Myocyte (in vitro differentiated cells): Measurements from ENCODE around the gene NOD2. TPM values are rescaled to one million over a fixed set of nuclear protein-coding genes. Genes with fewer than 3 reads are reported as not detected.

ENCODE experiments used
- DNase-seq: peaks from one replicate; pipeline ENCODE4 v3.0.0-alpha.2; 2012; ENCODE audit warnings: low read depth
- total RNA-seq: library from RNA; depleted of rRNA; stranded (reverse); fragments of >200 nt; gene quantifications from 2 replicates; pipeline ENCODE4 v1.2.3, GENCODE V29; 2014

The NOD2 gene
- total RNA-seq, 1 donor from 2014 or later = 0.99 TPM

DNA sequence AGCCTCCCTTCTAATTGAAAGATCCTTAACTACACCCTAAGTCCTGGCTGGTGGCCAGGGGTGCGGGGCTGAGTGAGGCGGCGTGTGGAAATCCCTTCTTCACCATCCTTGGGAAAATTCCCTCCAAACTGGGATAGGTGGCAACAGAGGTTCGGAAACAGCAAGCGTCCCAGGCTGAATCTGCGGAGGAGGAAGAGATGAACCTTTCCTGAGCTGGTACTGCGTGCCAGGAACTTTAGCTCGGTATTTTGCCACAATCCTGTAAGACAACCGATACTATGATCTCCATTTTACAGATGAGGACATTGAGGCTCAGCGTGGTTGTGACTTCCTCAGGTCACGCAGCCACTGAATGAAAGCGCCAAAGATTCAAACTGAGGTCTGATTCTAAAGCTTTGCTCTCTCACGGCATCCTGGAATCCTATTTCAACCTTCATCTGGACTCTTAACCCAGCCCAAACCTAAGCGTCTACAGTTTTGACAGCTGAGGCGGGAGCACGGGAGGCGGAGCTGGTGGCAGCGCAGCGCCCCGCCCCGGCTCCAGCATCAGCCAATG is 47.9 kb downstream of the NOD2 start:
- no peak for DNase-seq

DNA sequence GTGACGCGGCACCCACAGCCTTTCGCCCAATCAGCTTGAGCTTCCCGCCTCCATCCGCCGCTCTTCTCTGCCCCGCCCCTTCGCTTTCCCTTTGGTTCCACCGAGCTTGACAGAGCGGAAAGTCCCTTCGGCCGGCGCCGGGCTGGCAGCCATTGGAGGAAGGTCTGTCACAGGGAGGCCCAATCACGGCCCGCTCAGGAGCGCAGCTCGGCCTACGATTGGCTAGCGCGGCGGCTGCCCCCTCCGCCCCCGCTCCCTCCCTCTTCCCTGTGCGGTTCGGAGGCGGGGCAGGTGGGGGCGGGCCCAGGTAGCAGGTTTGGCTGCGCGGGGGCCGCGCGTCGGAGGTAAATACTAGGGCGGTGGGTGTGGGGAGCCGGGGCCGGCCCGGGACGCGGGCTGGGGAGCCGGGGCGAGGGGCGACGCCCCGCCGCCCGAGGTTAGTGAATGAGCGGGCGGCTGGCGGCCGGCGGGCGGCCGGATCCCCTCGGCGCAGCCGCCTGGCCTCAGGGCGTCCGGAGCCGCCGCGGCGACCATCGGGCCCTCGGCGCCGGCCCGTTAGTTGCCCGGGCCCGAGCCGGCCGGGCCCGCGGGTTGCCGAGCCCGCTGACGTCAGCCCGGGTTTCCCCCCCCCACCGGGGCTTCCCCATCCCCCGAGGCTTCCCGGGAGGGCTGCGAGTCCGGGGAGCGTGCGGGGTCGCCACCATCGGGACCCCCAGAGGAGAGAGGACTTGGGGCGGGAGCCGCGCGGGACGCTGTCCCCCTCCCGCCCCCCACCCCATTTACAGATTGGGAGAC is 48.6 kb downstream of the NOD2 start, which contains the start of gene CYLD:
Gene CYLD (plus strand): TSS at position 306 of the 795 bp plus-strand sequence. CDS start 7,613 bp downstream, outside the sequence.
- DNase-seq = peak; percentile 100

DNA sequence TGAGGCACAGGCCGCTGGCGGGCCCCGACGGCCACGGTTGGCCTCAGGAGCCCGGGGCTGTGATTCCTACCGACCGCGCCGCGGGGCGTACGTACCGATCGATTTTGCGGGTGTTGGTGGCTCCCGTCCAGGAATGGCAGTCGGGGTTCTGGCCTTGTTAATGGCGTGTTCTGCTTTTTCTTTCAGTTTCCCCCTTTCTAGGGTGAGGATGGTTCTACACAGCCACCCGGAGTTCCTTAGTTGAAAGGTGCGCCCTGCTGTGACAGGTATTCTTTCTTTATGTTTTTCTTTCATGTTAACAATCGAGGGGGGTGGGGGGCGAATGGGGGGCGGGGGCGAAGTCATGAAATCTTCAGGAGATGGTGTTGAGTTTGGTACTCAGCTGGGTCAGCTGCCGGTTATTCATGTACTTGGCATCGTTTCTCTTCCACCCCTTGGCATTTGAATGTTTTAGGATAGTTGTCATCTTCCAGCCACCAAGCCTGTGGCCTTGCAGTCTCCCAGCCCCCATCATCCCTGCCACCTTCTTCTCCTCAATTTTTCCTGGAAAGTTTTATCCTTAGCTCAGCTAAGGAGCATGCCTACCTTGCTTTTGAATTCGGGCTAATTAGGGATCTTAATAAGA is 49.3 kb downstream of the NOD2 start:
- peak; percentile 81 for DNase-seq

DNA sequence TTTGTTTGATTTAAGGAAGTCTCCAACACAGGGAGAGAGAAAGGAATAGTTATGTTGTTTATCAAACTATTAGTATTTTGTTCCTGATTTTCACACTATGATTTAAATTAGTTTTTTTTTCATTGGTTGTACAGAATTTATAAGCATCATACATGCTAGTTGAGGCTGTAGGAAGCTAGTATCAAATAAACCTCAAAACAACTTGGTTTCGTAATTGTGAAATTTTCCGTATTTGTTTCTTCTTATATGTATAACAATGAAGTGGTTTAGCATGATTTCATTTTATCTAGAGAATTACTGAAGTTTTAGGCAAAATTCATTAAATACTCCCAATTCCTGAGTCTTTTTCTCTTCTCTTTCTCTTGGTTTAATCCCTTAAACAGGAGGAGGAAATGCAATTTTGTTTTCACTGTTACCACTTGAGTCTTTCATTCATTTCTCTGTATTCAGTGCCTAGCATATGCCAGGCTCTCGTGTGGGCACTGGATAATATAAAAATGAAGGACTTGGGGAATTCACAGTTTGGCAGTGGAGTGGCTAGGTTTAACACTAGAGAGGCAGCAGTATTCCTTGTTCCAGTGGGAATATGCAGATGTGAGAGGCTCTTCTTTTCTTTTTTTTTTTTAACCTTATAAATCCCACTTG is 50.3 kb downstream of the NOD2 start:
- no peak for DNase-seq

DNA sequence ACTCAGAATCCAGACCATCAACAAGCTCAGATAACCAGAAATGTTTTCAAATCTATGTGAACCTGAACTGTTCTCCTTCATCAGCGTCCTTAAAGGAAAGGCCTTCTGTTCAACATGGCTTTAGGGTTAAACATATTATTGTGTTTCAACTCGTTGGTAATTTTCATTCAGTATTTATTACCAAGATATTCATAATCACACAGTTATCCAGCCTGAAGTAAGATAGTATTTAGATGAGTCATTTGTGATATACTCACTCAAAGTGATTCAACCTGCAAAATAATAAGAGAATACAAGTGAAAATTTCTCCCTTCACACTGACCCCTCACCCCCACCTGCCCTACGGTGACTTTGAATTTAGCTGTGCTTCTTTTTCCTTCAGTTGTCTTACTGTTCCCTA is 51.5 kb downstream of the NOD2 start:
- DNase-seq = no peak

DNA sequence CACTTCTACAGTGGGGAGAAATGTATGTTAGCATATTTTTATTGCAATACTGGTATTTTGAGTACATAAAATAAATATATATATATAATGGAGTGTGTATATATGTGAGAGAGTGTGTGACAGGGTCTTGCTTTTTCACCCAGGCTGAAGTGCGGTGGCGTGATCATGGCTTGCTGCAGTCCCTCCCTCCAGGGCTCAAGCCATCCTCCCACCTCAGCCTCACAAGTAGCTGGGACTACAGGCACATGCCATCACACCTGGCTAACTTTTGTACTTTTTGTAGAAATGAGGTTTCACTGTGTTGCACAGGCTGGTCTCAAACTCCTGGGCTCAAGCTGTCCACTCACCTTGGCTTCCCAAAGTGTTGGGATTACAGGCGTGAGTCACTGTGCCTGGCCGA is 52.5 kb downstream of the NOD2 start:
- no peak for DNase-seq

DNA sequence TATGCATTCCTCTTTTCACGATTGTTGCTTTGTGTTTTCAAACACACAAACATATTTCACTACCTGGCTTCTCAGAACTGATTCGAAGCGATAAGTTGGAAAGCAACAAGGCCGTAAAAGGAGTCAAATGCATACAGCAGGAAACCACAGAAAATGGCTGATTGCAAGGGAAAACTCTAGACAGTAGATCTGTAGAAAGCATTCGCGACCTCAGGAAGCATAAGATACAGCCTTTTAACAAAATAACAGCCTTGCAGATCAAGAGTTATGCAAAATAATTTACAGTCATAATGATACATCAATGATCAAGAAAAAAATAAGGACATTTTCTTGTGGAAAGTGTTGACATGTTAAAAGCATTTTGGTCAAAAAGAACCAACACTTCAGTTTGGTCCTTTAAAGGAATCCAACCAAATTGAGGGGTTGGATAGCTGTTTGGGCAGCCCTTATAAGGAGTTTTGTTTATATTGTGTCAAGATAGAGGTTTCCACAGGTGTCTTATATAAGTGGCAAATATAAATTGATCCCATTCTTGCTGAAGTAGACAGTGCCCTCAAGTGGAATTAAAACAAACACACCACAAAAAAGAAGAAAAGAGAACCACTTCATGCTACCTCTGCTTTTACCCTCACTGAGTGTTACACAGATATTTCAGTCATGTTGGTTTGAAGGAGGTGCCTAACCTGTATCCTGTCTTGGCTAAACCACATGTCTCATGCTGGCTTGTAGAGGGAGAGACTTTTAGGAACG is 54.0 kb downstream of the NOD2 start:
- DNase-seq = peak; percentile 18

DNA sequence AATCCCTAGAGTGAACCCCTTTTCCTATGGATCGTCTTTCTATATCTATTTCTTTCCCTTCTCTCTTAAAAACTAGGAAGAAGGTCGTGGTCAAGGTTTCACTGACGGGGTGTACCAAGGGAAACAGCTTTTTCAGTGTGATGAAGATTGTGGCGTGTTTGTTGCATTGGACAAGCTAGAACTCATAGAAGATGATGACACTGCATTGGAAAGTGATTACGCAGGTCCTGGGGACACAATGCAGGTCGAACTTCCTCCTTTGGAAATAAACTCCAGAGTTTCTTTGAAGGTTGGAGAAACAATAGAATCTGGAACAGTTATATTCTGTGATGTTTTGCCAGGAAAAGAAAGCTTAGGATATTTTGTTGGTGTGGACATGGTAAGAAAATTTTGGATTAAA is 58.1 kb downstream of the NOD2 start:
- DNase-seq = no peak

DNA sequence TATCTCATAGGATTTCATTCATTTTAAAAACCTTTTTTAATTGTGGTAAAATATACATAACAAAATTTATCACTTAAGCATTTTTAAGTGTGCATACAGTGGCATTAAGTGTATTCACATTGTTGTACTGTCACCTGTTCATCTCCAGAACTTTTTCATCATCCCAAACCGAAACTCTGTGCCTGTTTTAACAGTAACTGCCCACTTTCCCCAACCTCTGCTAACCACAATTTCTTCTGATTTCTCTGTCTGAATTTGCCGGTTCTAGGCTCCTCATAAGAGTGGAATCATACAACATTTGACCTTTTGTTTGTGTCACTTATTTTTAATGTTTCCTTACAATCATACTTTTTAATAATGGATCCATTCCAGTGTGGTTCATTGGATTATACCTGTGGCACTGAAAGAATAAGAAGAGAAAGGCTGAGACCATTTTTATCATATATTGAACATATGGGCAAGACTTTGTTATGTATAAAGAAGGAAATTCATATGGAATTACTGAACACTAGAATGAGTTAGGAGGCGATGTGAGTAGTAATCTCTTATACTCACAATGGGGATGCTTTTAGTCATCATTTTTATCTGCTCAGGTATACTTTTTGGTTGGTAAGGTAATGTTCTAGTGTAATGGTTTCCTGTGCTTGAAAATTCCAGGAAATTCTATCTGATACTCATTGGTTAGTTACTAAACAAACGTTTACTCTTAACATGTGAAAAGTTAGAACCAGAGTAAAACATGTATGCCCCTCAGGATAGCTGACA is 59.2 kb downstream of the NOD2 start:
- DNase-seq = no peak

DNA sequence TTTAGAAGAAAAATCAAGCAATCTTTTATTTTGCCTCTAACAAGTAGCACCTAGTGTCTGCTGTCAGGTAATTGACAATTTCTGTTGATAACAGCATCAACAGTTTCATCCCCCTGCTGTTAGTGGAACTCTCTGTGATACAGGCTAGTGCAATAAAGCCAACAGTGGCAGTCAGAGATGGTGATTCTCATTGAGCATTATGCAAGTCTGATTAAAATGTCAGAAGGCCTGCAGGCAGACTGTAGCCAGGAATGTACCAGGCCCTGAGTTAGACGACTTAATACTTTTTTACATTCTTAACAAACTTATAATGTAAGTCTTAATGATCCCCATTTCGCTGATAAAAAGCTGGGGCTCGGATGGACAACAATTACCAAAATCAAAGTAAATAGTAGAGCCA is 63.1 kb downstream of the NOD2 start:
- DNase-seq = no peak

DNA sequence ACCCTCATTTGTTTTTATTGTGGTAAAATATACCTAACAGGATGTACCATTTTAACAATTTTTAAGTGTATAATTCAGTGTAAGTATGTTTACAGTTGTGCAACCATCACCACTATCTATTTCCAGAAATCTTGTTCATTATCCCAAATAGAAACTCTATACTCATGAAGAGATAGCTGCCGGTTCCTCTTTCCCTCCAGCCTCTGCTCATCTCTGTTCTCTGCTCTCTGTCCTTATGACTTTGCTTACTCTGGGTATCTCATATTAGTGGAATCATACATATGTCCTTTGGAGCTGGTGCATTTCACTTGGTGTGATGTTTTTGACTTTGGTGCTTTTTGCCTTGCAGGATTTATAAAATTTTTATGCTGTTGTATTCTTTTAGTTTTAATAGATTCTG is 67.9 kb downstream of the NOD2 start:
- DNase-seq = no peak

DNA sequence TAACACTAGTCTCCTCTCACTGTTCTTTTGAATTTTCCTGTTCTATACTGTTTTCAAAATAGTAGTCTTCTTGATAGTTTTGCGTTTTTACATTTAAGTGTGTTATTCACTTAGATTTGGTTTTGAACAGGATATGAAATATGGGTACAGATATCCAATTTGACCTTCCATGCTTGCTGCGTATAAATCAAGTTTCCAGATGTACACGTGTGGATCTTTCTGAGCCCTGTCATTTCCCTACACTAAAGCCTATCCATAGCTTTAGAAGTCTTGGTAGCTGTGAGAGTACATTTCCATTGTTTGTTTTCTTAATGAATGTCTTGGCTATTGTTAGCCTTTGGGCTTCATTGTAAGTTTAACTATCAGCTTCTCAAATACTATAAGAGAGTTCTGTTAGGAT is 68.8 kb downstream of the NOD2 start:
- no peak for DNase-seq

DNA sequence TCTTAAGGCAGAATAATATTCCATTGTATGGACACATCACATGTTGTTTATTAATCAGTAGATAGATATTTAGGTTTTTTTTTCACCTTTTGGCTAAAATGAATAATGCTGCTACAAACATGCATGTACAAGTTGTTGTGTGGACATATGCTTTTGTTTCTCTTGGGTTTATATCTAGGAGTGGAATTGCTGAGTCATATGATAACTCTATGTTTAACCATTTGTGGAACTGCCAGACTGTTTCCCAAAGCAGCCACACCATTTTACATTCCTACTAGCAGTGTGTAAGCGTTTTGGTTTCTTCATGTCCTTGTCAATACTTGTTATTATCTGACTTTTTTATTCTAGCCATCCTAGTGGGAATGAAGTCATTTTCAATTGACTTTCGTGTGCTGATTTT is 69.8 kb downstream of the NOD2 start:
- no peak for DNase-seq

DNA sequence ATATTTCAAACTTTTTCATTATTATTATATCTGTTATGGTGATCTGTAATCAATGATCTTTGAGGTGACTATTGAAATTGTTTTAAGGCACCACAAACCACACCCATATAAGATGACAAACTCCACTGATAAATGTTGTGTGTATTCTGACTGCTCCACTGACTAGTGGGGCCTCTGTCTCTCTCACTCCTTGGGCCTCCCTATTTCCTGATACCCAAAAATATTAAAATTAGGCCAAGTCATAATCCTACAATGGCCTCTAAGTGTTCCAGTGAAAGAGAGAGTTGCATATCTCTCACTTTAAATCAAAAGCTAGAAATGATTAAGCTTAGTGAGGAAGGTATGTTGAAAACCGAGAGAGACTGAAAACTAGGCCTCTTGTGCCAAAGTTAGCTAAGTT is 71.9 kb downstream of the NOD2 start:
- DNase-seq = no peak

DNA sequence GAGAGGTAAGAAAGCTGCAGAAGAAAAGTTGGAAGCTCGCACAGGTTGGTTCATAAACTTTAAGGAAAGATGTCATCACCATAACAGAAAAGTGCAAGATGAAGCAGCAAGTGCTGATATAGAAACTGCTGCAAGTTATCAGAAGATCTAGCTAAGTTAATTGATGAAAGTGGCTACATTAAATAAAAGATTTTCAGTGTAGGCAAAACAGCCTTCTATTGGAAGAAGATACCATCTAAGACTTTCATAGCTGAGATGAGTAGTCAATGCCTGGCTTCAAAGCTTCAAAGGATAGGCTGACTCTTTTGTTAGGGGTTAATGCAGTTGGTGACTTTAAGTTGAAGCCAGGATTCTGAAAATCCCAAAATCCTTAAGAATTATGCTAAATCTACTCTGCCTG is 72.5 kb downstream of the NOD2 start:
- no peak for DNase-seq

DNA sequence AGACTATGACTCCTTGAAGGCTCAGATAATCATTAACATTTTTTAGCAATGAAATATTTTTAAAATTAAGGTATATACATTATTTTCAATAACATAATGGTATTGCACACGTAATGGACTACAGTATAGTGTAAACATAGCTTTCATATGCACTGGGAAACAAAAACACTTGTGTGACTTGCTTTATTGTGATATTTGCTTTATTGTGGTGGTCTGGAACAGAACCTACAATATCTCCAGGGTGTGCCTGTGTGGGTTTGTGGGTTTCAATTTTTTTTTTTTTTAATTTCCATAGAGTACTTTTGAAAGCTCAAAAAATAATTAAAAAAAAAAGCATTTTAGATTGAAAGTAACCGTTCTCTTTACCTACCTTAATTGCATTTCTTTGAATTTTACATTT is 73.8 kb downstream of the NOD2 start:
- DNase-seq = no peak

DNA sequence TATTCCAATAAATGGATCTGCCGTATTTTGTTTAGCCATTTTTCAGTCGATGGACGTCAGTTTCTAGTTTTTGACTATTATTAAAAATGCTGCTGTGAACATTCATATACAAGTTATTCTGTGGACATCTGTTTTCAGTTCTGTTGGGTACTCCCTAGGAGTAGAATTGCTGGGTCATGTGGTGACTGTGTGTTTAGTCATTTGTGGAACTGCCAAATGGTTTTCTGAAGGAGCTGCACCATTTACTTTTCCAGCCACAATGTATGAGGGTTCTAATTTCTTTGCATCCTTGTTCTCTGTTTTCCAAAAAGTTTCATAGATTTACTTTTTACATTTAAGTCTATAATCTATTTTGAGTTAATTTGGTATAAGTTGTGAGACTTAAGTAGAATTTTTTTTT is 78.0 kb downstream of the NOD2 start:
- DNase-seq = no peak

DNA sequence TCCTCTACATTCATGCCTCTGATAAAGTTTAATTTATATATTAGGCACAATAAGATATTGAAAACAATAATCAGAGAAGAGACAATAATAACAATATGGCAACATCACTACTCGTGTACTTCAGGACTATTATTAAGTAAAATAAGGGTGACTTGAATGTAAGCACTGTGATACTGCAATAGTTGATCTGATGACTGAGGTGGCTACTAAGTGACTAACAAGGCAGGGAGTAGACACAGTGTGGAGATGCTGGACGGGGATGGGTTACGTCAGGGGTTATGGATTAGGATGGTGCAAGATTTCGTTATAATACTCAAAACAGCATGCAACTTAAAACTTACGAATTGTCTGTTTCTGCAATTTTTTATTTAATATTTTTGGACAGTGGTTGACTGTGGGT is 81.0 kb downstream of the NOD2 start:
- no peak for DNase-seq

DNA sequence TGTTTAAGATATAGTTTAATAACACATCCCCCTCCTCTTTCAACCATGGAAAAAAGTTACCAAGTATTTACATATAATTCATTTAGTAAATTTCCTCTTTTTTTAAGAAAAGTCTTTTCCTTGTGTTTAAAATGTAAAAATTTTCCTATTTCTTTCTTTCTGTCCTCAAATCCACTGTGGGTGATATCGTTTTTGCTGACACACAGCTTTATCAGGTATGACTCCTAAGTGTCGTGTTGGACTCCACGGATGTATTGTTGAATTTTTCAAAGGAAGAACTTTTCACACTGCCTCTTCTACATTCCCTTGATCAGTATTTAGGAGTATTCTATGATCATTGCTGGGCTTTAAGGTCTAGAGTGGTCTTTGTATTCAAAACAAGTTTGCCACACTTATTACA is 81.6 kb downstream of the NOD2 start:
- DNase-seq = no peak

DNA sequence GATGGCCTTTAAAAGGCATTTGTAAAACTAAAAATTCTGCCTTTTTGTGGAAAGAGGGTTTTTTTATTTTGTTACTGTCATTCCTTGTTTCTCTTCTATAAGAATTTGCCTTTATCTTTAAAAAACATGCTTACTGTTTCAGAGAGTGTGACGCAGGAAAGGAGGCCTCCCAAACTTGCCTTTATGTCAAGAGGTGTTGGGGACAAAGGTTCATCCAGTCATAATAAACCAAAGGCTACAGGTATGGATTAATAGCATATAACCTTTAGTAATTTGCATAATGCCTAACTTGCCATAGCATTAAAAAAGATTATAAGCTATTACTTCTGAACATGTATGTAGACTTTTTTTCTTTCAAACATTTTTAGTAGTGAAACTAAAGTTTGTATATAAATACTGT is 82.6 kb downstream of the NOD2 start:
- DNase-seq = no peak
